DMS153 (cell line): ENCODE measurements around the gene PNP.
"Not testable (repeated sequence)": the region's sequence is repeated elsewhere in the genome, so short reads cannot be mapped to it uniquely, and the experiment has no call there.

ENCODE experiments used
- DNase-seq: peaks from one replicate; lab custom pipeline; 2025; lab: John Stamatoyannopoulos, UW

Gene PNP

DNA sequence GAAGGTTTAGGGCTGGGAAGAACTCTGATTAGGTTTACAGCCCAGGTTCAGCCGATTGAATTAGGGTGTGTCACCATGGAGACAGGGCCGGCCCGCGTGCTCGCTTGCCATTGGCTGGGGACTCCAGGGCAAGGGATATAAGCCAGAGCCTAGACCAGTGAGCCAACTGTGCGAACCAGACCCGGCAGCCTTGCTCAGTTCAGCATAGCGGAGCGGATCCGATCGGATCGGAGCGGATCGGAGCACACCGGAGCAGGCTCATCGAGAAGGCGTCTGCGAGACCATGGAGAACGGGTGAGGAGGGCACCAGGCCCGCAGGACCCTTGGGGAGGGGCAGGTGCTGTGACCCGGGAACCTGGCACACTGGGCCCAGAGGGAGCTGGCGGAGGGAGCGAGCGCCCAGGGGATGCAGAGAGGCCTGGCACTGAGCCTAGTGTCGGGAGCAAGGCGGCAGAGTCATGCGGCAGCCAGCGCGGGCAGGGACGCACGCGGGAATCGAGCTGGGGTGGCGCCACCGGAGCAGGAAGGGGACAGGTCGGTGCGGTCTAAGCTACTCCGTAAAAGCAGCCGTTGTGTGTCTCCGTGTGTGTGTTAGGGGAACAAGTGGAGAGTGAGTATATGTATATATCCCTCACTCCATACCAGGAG, at the start of gene PNP:
Gene PNP, plus strand, starts transcription at position 165 of the 648 bp plus-strand sequence. Its CDS starts 119 bp downstream, at position 284.
- peak; percentile 83 for DNase-seq

GRCh38 chr14:20419419-20419818, 49.8 kb upstream of the PNP start:
- no peak for DNase-seq

- DNase-seq = no peak
These were observed 47.9 kb upstream of the PNP start for GRCh38 chr14:20421267-20421666.

GRCh38 chr14:20422886-20423285, 46.3 kb upstream of the PNP start:
- DNase-seq = no peak

DNA sequence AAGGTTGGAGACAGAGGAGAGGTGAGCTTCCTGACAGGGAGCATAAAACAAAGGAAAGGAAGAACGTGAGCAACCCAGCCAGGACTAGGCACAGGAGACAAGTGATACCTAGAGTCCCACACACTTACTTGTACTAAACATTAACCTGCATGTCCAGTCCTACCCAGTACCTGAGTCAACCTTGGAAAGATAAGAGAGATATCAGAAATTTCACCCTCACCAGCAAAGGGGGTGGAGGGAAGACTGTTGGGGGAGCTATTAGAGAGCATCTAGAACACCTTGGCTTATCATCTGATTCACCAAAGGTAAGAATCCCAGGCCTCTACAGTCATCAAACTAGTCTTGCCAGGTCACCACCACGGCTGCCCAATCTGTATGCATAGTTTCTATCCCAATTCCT, 44.4 kb upstream of the PNP start:
- DNase-seq = no peak

GRCh38 chr14:20427231-20428009, 41.8 kb upstream of the PNP start:
- peak; percentile 62 for DNase-seq

GRCh38 chr14:20428010-20428365, 41.2 kb upstream of the PNP start:
- no peak for DNase-seq

- DNase-seq = no peak
These were observed 40.4 kb upstream of the PNP start for GRCh38 chr14:20428802-20429201.

GRCh38 chr14:20429801-20430669, 39.2 kb upstream of the PNP start:
- peak; percentile 9 for DNase-seq

DNA sequence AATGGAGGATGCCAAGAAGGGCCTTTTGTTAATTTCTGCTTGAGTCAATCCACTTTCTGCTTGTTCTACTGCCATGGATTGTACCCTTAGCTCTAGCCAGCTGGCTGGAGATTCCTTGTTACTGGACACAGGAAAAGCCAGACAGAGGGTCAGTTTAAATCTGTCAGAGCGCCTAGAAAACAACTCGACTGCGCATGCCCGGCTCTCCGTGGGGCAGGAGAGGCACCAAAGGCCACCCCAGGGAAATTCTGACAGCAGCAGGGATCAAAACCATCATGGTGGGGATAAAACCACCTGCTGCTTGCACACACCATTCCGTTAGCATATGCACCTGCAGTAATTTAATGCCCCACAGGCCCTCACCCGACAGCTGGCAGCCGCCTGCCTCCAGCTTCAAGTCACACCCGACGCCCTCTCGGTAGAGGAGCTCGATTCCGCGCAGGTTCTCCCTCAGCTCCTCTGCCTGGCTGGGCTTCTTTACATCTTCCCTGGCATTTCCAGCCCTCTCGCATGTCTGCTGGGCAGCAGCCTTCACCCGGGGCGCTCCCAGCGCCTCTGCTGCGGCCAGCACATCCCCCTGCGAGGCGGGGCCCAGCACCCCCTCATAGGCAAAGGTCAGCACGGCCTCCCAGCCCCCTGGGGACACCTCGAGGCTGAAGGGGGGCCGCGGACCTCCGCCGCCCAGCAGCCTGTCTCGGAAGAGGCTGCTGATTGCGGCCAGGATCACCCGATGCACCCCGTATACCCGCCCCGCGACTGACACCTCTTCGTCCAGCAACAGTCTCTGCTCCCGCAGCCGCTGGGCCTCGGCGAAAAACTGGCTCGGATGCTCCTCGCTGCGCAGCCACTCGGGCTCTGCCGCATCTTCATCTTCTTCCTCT, 34.3 kb upstream of the PNP start:
- no peak for DNase-seq

DNA sequence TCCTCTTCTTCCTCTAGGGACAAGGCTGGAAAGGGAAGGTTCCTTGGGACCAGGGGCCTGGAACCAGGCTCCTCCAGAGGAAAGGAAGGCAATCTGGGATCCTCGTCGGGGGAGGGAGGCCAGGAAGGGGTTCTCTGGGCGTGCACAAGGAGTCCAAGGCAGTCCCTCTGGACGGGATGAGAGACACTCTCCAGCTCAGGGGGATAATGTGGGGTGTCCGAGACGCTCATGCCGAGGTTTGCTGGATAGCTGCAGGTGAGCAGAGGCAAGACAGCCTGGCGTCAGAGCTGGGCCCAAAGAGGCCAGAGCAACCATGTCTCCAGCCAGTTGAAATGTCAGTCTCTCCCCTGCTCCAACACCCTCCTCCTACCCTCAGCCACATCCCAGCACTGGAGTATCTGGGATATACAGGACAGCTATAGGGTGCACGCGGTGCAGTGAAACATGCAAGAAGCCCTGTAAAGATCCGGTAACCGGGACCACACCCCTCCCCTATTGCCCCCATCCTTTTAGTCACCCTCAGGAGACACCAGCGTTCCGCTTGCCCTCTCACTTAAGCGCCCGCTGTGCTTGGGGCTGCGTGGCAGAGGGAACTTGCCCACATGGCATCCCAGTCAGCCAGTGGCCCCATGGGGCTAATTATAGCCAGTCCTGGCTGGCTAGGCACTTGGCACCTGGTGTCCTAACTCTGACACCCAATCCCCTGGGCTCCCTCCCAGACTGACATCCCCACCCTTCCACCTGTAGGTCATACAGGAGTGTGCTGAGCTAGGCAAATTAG, 33.4 kb upstream of the PNP start, which contains the start of gene KLHL33:
Gene KLHL33, minus strand, starts transcription at position 585 of the 781 bp plus-strand sequence. Its CDS starts 355 bp downstream, at position 230.
- DNase-seq = no peak

DNA sequence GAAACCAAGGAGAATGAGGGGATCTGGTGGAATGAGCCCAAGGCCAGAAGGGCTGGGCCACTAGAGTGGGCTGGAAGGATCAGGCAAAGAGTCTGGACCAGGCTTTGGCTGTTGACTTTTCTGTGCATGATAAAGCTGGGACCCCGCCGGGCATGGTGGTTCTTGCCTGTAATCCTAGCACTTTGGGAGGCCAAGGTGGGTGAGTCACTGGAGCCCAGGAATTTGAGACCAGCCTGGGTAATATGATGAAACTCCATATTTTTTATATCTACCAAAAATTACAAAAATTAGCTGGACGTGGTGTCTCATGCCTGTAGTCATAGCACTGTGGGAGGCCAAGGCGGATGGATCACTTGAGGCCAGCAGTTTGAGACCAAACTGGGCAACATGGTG, 32.8 kb upstream of the PNP start:
- DNase-seq = no peak

DNA sequence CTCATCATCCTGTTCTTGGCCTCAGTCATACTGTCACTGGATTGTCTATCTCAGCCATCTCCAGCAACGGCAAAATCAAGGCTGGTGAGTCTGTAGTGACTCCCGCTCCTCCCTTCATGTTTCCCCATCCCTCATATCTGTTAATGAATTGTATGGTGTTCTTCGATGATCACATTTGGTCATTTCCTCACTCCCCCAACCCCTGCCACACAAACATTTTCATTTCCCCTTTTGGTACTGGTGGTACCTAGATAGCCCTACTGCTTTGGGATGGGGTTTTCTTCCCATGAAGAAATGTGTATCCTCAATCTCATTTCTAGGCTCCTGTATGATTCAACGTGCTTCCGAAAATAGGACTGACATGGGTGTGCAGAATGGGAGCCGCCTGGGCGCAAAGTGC, 30.5 kb upstream of the PNP start:
- DNase-seq = no peak

DNA sequence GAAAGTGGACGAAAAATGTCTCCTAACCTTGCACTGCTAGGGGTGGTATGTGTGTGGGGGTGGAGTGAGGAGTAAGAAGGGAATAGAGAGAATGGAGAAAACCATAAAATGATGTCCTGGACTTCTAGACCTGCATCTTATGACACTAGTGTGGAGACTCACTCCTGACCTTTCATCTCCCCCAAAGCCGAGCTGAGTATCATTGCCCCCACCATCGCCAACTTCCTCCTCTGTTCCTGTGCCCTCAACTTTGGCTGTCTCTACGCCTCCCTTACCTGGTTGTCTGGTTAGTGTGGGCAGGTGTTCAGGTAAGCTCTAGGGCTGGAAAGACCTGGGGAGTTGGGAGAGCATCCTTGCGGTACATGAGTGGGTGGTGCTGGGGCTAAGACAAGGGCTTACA, 28.7 kb upstream of the PNP start:
- no peak for DNase-seq

DNA sequence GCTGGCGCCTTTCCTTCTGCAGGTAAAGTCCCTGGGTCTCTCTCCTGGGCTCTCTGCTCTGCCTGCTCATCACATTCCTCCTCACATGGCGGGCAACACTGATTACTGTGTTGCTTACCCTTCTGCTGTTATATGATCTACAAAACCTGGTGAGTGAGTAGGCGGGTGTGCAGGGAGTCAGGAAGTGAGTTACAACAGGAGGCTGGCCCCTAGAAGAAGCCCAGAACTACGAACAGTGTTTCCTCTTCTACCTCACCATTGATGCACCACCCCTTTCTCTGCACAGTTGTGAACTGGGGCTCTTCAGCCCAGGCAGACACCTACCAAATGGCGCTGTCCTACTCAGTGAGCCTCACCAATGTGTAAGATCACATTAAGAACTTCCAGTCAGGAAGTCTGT, 28.3 kb upstream of the PNP start:
- DNase-seq = peak; percentile 15

- DNase-seq = no peak
These were observed 27.7 kb upstream of the PNP start for GRCh38 chr14:20441461-20441860.

GRCh38 chr14:20443650-20444049, 25.6 kb upstream of the PNP start:
- not testable (repeated sequence) for DNase-seq

GRCh38 chr14:20446889-20447288, 22.3 kb upstream of the PNP start:
- no peak for DNase-seq

DNA sequence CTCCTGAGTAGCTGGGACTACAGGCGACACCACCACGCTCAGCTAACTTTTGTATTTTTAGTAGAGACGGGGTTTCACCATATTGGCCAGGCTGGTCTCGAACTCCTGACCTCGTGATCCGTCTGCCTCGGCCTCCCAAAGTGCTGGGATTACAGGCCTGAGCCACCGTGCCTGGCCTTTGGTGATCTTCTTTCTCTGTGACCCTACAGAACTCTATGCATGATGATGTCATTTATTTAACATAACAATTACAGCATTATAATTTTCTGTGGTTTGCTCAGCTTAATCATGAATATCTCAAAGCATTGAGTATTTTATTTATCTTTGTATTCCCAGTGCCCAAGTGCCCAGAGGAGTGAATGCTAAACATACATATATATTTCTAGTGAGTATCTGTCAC, 16.4 kb upstream of the PNP start:
- not testable (repeated sequence) for DNase-seq

DNA sequence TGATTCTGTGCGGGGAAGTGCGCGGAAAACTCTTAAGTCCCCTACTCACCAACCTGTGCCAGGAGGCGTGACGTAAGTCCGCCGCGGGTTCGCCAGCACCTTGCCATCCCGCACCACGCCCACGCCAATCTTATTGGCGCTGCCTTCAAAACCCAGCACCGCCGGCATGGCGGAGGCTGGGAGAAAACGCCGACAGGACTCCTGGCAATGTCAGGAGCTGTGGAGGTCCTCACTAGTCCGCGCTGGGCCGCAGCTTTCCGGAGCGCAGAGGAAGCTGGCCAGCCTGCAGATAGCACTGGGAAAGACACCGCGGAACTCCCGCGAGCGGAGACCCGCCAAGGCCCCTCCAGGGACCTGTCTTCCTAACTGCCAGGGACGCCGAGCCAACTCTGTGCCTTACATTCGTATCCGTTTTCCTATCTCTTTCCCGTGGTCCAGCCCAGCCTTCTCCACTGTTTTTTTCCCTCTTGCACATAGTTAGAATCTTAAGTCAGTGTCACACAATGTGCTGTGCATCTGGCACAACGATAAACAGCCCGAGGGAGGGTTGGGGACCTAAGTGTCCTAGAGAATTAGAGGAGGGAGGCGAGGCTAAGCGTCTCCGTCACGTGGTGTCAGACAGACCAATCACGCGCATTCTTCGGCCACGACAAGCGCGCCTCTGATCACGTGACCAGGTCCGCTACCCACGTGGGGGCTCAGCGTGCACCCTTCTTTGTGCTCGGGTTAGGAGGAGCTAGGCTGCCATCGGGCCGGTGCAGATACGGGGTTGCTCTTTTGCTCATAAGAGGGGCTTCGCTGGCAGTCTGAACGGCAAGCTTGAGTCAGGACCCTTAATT, 14.5 kb upstream of the PNP start, which contains the start of the genes APEX1 and OSGEP:
Gene APEX1, plus strand, starts transcription at position 711 of the 839 bp plus-strand sequence. CDS start 420 bp downstream, outside the sequence.
Gene OSGEP, minus strand, starts transcription at position 297 of the 839 bp plus-strand sequence. Its CDS starts 129 bp downstream, at position 168.
- peak; percentile 98 for DNase-seq
